CD14-positive monocyte (primary cell): ENCODE results near the gene DDAH1. TPM values are rescaled to one million over a fixed set of nuclear protein-coding genes. Genes with fewer than 3 reads are reported as not detected.
A peak's percentile ranks its signal among the peaks of the same experiment; 100 is the strongest.

ENCODE experiments used
- DNase-seq, 3 donors: peaks; one replicate each; pipeline ENCODE4 v3.0.0-alpha.2; 2011 to 2022
- H2AFZ ChIP-seq: 2 replicates; pipeline ENCODE4 v1.6.0; 2012; ENCODE audit warnings: mild to moderate bottlenecking, low read depth, low read length, inconsistent platforms; ENCODE audit not compliant: insufficient read depth, poor library complexity, severe bottlenecking
- H3K27ac ChIP-seq, 2 donors: 1 replicate in 1 of 2; 2 replicates in 1 of 2; pipeline ENCODE4 v1.5.1; 2012 to 2013; ENCODE audit warnings: low read length in 2 of 2, control low read depth in 1 of 2, inconsistent platforms in 1 of 2, low read depth in 1 of 2, mild to moderate bottlenecking in 1 of 2
- H3K27me3 ChIP-seq, 2 donors: one replicate each; pipeline versions ENCODE4 v1.6.0 to v1.6.1; 2011 to 2013; ENCODE audit warnings: low read length in 2 of 2; ENCODE audit not compliant: control insufficient read depth in 2 of 2, insufficient read depth in 2 of 2
- H3K36me3 ChIP-seq, 2 donors: replicated peaks in 1 of 2; 1 replicate in 1 of 2; 2 replicates in 1 of 2; pipeline versions ENCODE4 v1.5.1 to v1.6.1; 2012 to 2013; ENCODE audit warnings: low read length in 2 of 2, control low read depth in 1 of 2, inconsistent platforms in 1 of 2, mild to moderate bottlenecking in 1 of 2; ENCODE audit not compliant: insufficient read depth in 2 of 2, control insufficient read depth in 1 of 2
- H3K4me1 ChIP-seq, 2 donors: 1 replicate in 1 of 2; 2 replicates in 1 of 2; pipeline versions ENCODE4 v1.5.1 to v1.6.1; 2012 to 2013; ENCODE audit warnings: low read length in 2 of 2, control low read depth in 1 of 2, inconsistent platforms in 1 of 2, mild to moderate bottlenecking in 1 of 2, moderate library complexity in 1 of 2; ENCODE audit not compliant: insufficient read depth in 2 of 2, control insufficient read depth in 1 of 2
- H3K4me2 ChIP-seq: replicated peaks from 2 replicates; pipeline ENCODE3; 2012; ENCODE audit warnings: low read length, moderate library complexity, mild to moderate bottlenecking; ENCODE audit not compliant: poor library complexity, severe bottlenecking; ENCODE audit errors: extremely low read depth
- H3K4me3 ChIP-seq, 3 experiments: fragments of 200-600 bp in 1 of 3; sonication (generic) in 1 of 3; replicated peaks in 1 of 3; 1 replicate in 2 of 3; 2 replicates in 1 of 3; pipeline ENCODE4 v1.5.1; 2011 to 2013; ENCODE audit warnings: low read length in 3 of 3, mild to moderate bottlenecking in 3 of 3, control low read depth in 2 of 3, low read depth in 2 of 3, inconsistent platforms in 1 of 3, moderate library complexity in 1 of 3
- H3K79me2 ChIP-seq: 2 replicates; pipeline ENCODE4 v1.6.0; 2012; ENCODE audit warnings: mild to moderate bottlenecking, control low read depth, inconsistent platforms, low read length, moderate library complexity; ENCODE audit not compliant: insufficient read depth
- H3K9ac ChIP-seq: 2 replicates; pipeline ENCODE4 v1.6.0; 2017; ENCODE audit warnings: low read length, mild to moderate bottlenecking; ENCODE audit not compliant: insufficient read depth, poor library complexity, severe bottlenecking
- H3K9me3 ChIP-seq, 2 donors: replicated peaks in 1 of 2; 1 replicate in 1 of 2; 2 replicates in 1 of 2; pipeline versions ENCODE4 v1.5.1 to v1.6.1; 2012 to 2013; ENCODE audit warnings: low read length in 2 of 2, control low read depth in 1 of 2; ENCODE audit not compliant: control insufficient read depth in 1 of 2, insufficient read depth in 1 of 2
- H4K20me1 ChIP-seq: 2 replicates; pipeline ENCODE4 v1.6.0; 2012; ENCODE audit warnings: mild to moderate bottlenecking, low read length, control low read depth, moderate library complexity; ENCODE audit not compliant: insufficient read depth
- H3K27ac Mint-ChIP-seq, 7 donors: one replicate each; pipeline ENCODE4 v1.8.0; 2020; ENCODE audit warnings: mild to moderate bottlenecking in 7 of 7, mixed read lengths in 7 of 7, moderate library complexity in 6 of 7, inconsistent platforms in 2 of 7
- H3K27me3 Mint-ChIP-seq, 3 donors: one replicate each; pipeline ENCODE4 v1.8.0; 2021 to 2022; ENCODE audit warnings: low read depth in 3 of 3, mild to moderate bottlenecking in 3 of 3, mixed read lengths in 3 of 3, moderate library complexity in 3 of 3, inconsistent platforms in 1 of 3
- H3K36me3 Mint-ChIP-seq, 2 donors: one replicate each; pipeline ENCODE4 v1.8.0; 2020; ENCODE audit warnings: mixed read lengths in 2 of 2, inconsistent platforms in 1 of 2, mild to moderate bottlenecking in 1 of 2
- H3K4me1 Mint-ChIP-seq: one replicate; pipeline ENCODE4 v1.8.0; 2020; ENCODE audit warnings: mild to moderate bottlenecking, mixed read lengths
- H3K4me3 Mint-ChIP-seq, 2 donors: one replicate each; pipeline ENCODE4 v1.8.0; 2020; ENCODE audit warnings: mild to moderate bottlenecking in 2 of 2, mixed read lengths in 2 of 2, moderate library complexity in 1 of 2
- H3K9me3 Mint-ChIP-seq, 7 donors: one replicate each; pipeline ENCODE4 v1.8.0; 2020 to 2022; ENCODE audit warnings: mixed read lengths in 7 of 7, mild to moderate bottlenecking in 6 of 7, moderate library complexity in 6 of 7, inconsistent platforms in 2 of 7
- WGBS: methylation state at CpG from one replicate; pipeline ENCODE4 v1.1.5; 2013; ENCODE audit warnings: missing lambda C conversion rate; ENCODE audit not compliant: insufficient coverage; 5-methylcytosine and 5-hydroxymethylcytosine counted together
- intact Hi-C, 2 donors: fragments of 100-400 bp; cut with micrococcal nuclease; formaldehyde crosslinking; loops; one replicate each; pipeline versions ENCODE4 v1.15.0 to v1.15.1; 2023
- polyA plus RNA-seq, 3 donors: library from polyadenylated mRNA; depleted of rRNA in 1 of 3; unstranded in 2 of 3; stranded (reverse) in 1 of 3; fragments of 300-500 nt in 2 of 3; fragments of >200 nt in 1 of 3; fragmentation: Illumina TruSeq in 2 of 3; gene quantifications; 1 replicate in 2 of 3; 2 replicates in 1 of 3; pipeline ENCODE4 v1.2.3, GENCODE V29; 2012 to 2021
- TF ChIP-seq, protein P1 (sequence below): fragments of 200-600 bp; IDR thresholded peaks from one replicate; pipeline ENCODE4 v1.8.0; 2022; ENCODE audit warnings: antibody characterized with exemption, mild to moderate bottlenecking

Gene DDAH1
- polyA plus RNA-seq, 3 donors = not detected

DNA sequence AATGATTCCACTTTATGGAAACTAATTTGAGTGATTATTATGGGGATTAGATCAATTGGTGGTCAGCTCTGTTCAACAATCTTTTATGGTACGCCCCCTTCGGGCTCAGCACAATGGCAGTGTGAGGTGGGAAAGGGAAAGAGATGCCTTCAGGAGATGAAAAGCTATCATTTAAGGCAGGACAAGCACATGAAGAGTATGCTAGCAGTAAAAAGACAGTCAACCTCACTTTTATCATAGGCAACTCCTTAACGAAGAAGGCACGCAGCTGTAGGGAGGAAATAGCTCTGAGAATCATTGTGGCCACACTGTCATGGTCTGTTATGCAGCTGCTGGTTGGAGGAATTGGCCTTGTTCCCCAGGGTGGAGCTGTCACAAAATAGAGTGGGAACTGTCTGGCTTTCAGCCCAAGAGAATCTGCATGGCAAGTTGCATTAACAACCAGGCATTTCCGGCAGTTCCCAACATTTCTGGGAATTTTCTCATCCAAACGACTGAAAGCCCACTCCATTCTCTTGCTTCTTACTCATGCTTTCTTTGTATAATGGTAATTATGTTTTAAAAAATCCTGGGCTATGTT, 134.2 kb downstream of the DDAH1 start:
- Mint-ChIP-seq H3K27me3 (peaks cover 31 to 62% (median 39%) of the 10 kb centered on the region in 3 donors), H3K4me3 (peak overlapping the region in 1 of 2 donors; percentile 44), H3K27ac (no peak overlapping the region), H3K36me3 (peaks cover 0 to 8% of the 10 kb centered on the region in 2 donors), H3K9me3 (peaks cover 12 to 23% (median 17%) of the 10 kb centered on the region in 7 donors), H3K4me1 (peaks cover 15% of the 10 kb centered on the region)
- Histone ChIP-seq H3K9ac (no peak overlapping the region), H2AFZ (no peak overlapping the region), H3K4me1 (peaks cover 6 to 9% of the 10 kb centered on the region in 2 donors), H3K4me3 (no peak overlapping the region), H3K9me3 (peaks cover 8 to 11% of the 10 kb centered on the region in 2 donors), H3K4me2 (no peak overlapping the region), H3K36me3 (no peaks in the 10 kb centered on the region), H3K27me3 (peaks cover 30 to 58% of the 10 kb centered on the region in 2 donors), H3K79me2 (no peaks in the 10 kb centered on the region), H4K20me1 (no peaks in the 10 kb centered on the region), H3K27ac (no peak overlapping the region)
- intact Hi-C loops = no loop called here
- WGBS = 88% methylated on average over 2 of the region's 6 CpGs
- TF ChIP-seq, protein P1, sequence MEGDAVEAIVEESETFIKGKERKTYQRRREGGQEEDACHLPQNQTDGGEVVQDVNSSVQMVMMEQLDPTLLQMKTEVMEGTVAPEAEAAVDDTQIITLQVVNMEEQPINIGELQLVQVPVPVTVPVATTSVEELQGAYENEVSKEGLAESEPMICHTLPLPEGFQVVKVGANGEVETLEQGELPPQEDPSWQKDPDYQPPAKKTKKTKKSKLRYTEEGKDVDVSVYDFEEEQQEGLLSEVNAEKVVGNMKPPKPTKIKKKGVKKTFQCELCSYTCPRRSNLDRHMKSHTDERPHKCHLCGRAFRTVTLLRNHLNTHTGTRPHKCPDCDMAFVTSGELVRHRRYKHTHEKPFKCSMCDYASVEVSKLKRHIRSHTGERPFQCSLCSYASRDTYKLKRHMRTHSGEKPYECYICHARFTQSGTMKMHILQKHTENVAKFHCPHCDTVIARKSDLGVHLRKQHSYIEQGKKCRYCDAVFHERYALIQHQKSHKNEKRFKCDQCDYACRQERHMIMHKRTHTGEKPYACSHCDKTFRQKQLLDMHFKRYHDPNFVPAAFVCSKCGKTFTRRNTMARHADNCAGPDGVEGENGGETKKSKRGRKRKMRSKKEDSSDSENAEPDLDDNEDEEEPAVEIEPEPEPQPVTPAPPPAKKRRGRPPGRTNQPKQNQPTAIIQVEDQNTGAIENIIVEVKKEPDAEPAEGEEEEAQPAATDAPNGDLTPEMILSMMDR = no peak
- DNase-seq = no peak

DNA sequence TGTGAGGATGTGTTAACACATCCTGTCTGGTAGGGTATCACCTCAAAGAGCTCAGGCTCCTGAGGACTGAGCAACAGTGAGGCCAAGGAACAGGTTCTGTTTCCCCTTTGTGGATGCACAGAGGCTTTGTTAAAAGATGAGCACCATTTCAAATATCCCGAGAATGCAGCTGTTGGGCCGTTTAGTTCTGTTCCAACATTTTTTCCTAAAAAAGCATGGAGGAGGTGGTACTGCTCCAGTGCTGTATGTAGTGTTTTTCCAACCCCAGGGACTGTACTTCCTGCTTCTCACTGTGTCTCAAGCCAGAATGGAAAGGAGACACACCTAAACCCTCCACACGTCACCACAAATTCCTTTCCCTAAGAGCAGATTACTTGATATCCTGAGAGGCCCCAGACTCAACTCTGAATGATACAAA, 134.7 kb downstream of the DDAH1 start:
- no peak for DNase-seq
- Histone ChIP-seq H3K4me3 (no peak overlapping the region), H3K27ac (no peak overlapping the region), H3K36me3 (no peaks in the 10 kb centered on the region), H2AFZ (no peak overlapping the region), H3K27me3 (peaks cover 27 to 53% of the 10 kb centered on the region in 2 donors), H3K4me2 (no peak overlapping the region), H4K20me1 (no peaks in the 10 kb centered on the region), H3K9me3 (peaks cover 8 to 11% of the 10 kb centered on the region in 2 donors), H3K4me1 (peaks cover 6 to 8% of the 10 kb centered on the region in 2 donors), H3K9ac (no peak overlapping the region), H3K79me2 (no peaks in the 10 kb centered on the region)
- Mint-ChIP-seq H3K4me1 (peaks cover 12% of the 10 kb centered on the region), H3K27me3 (peaks cover 31 to 59% (median 39%) of the 10 kb centered on the region in 3 donors), H3K27ac (no peak overlapping the region), H3K9me3 (peaks cover 12 to 23% (median 17%) of the 10 kb centered on the region in 7 donors), H3K36me3 (peaks cover 0 to 8% of the 10 kb centered on the region in 2 donors), H3K4me3 (peak overlapping the region in 1 of 2 donors; percentile 17)
- no CpG with 5 or more reads among the region's 3 CpGs for WGBS
- intact Hi-C loops = no loop called here
- TF ChIP-seq, protein P1 = no peak
